Mononuclear cell (primary cell): ENCODE measurements around the gene NRIP1. TPM values are rescaled to one million over a fixed set of nuclear protein-coding genes. Genes with fewer than 3 reads are reported as not detected.

Source experiments
- H3K27me3 ChIP-seq: 2 replicates; pipeline ENCODE4 v1.6.0; 2011; ENCODE audit warnings: low read length, control low read depth; ENCODE audit not compliant: insufficient read depth
- H3K4me1 ChIP-seq: 2 replicates; pipeline ENCODE4 v1.5.1; 2011; ENCODE audit warnings: mild to moderate bottlenecking, low read length, control low read depth; ENCODE audit not compliant: insufficient read depth
- H3K4me3 ChIP-seq: 2 replicates; pipeline ENCODE4 v1.5.1; 2011; ENCODE audit warnings: mild to moderate bottlenecking, low read length, moderate library complexity
- H3K9me3 ChIP-seq: 2 replicates; pipeline ENCODE4 v1.5.1; 2011; ENCODE audit warnings: low read depth, mild to moderate bottlenecking, control low read depth, low read length
- total RNA-seq: library from RNA; depleted of rRNA; stranded (reverse); fragments of >200 nt; gene quantifications from one replicate; pipeline ENCODE4 v1.2.3, GENCODE V29; 2012

Gene NRIP1
- total RNA-seq, 1 donor, result 151 TPM

GRCh38 chr21:14993115-14993514 is 71.7 kb downstream of the NRIP1 start:
- H3K27me3 ChIP-seq, result no peaks in the 10 kb centered on the region
- H3K9me3 ChIP-seq, result no peaks in the 10 kb centered on the region
- no peaks in the 10 kb centered on the region for H3K4me1 ChIP-seq
- no peak overlapping the region for H3K4me3 ChIP-seq

GRCh38 chr21:14991957-14992356 is 72.8 kb downstream of the NRIP1 start:
- H3K9me3 ChIP-seq, result no peaks in the 10 kb centered on the region
- no peaks in the 10 kb centered on the region for H3K4me1 ChIP-seq
- no peaks in the 10 kb centered on the region for H3K27me3 ChIP-seq
- no peak overlapping the region for H3K4me3 ChIP-seq

GRCh38 chr21:14989359-14989758 is 75.4 kb downstream of the NRIP1 start:
- Histone ChIP-seq H3K4me1 (no peaks in the 10 kb centered on the region), H3K9me3 (no peaks in the 10 kb centered on the region), H3K27me3 (no peaks in the 10 kb centered on the region), H3K4me3 (no peak overlapping the region)

GRCh38 chr21:14988760-14989159 is 76.0 kb downstream of the NRIP1 start:
- Histone ChIP-seq H3K4me1 (no peaks in the 10 kb centered on the region), H3K9me3 (no peaks in the 10 kb centered on the region), H3K4me3 (no peak overlapping the region), H3K27me3 (no peaks in the 10 kb centered on the region)

GRCh38 chr21:14987370-14988170 is 77.2 kb downstream of the NRIP1 start:
- Histone ChIP-seq H3K9me3 (no peaks in the 10 kb centered on the region), H3K4me3 (no peak overlapping the region), H3K4me1 (no peaks in the 10 kb centered on the region), H3K27me3 (no peaks in the 10 kb centered on the region)

GRCh38 chr21:14985306-14985705 is 79.5 kb downstream of the NRIP1 start:
- Histone ChIP-seq H3K27me3 (no peaks in the 10 kb centered on the region), H3K4me1 (no peaks in the 10 kb centered on the region), H3K9me3 (no peaks in the 10 kb centered on the region), H3K4me3 (no peak overlapping the region)

GRCh38 chr21:14982336-14982735 is 82.5 kb downstream of the NRIP1 start:
- Histone ChIP-seq H3K4me3 (no peak overlapping the region), H3K9me3 (no peaks in the 10 kb centered on the region), H3K27me3 (no peaks in the 10 kb centered on the region), H3K4me1 (no peaks in the 10 kb centered on the region)

- no peaks in the 10 kb centered on the region for H3K9me3 ChIP-seq
- no peaks in the 10 kb centered on the region for H3K4me1 ChIP-seq
- no peaks in the 10 kb centered on the region for H3K27me3 ChIP-seq
- no peak overlapping the region for H3K4me3 ChIP-seq
Measured at GRCh38 chr21:14981246-14981645, 83.6 kb downstream of the NRIP1 start.

- Histone ChIP-seq H3K4me3 (no peak overlapping the region), H3K27me3 (no peaks in the 10 kb centered on the region), H3K4me1 (no peaks in the 10 kb centered on the region), H3K9me3 (no peaks in the 10 kb centered on the region)
Measured at GRCh38 chr21:14979264-14979663, 85.5 kb downstream of the NRIP1 start.

- H3K4me3 ChIP-seq, result no peak overlapping the region
- no peaks in the 10 kb centered on the region for H3K9me3 ChIP-seq
- no peaks in the 10 kb centered on the region for H3K27me3 ChIP-seq
- no peaks in the 10 kb centered on the region for H3K4me1 ChIP-seq
Measured at GRCh38 chr21:14977814-14978213, 87.0 kb downstream of the NRIP1 start.

GRCh38 chr21:14975136-14975919 is 89.5 kb downstream of the NRIP1 start:
- H3K9me3 ChIP-seq, result no peaks in the 10 kb centered on the region
- no peaks in the 10 kb centered on the region for H3K4me1 ChIP-seq
- H3K27me3 ChIP-seq, result no peaks in the 10 kb centered on the region
- H3K4me3 ChIP-seq, result no peak overlapping the region

GRCh38 chr21:14972678-14973077 is 92.1 kb downstream of the NRIP1 start:
- no peaks in the 10 kb centered on the region for H3K27me3 ChIP-seq
- H3K4me1 ChIP-seq, result no peaks in the 10 kb centered on the region
- H3K9me3 ChIP-seq, result no peaks in the 10 kb centered on the region
- no peak overlapping the region for H3K4me3 ChIP-seq

- H3K4me3 ChIP-seq, result no peak overlapping the region
- H3K9me3 ChIP-seq, result no peaks in the 10 kb centered on the region
- no peaks in the 10 kb centered on the region for H3K4me1 ChIP-seq
- no peaks in the 10 kb centered on the region for H3K27me3 ChIP-seq
Measured at GRCh38 chr21:14968821-14969220, 96.0 kb downstream of the NRIP1 start.

GRCh38 chr21:14968029-14968428 is 96.8 kb downstream of the NRIP1 start:
- H3K4me1 ChIP-seq, result no peaks in the 10 kb centered on the region
- no peaks in the 10 kb centered on the region for H3K27me3 ChIP-seq
- no peak overlapping the region for H3K4me3 ChIP-seq
- no peaks in the 10 kb centered on the region for H3K9me3 ChIP-seq

- H3K4me3 ChIP-seq, result no peak overlapping the region
Measured at GRCh38 chr21:14964621-14965020, 100.2 kb downstream of the NRIP1 start.

More at GRCh38 chr21:14964621-14965020, 100.2 kb downstream of the NRIP1 start:
- Histone ChIP-seq H3K9me3 (no peaks in the 10 kb centered on the region), H3K27me3 (no peaks in the 10 kb centered on the region), H3K4me1 (no peaks in the 10 kb centered on the region)
